ENCODE data around the gene NLN. TPM values are rescaled to one million over a fixed set of nuclear protein-coding genes. Genes with fewer than 3 reads are reported as not detected.
A peak's percentile ranks its signal among the peaks of the same experiment; 100 is the strongest.

Gene NLN
- total and polyA plus RNA-seq, 2 of the 13 experiments (the other 11 are each of a cell fraction or from before 2014, with no cell fraction given) = 11.9 to 36.7 TPM

- TF ChIP-seq HNRNPK (IDR thresholded peaks at IDR 0.05; ENCODE audit: low read depth, low read length, poor library complexity, severe bottlenecking) = no peak
- no peak for TF ChIP-seq NFE2 (CRISPR knock-in tag; IDR thresholded peaks at IDR 0.05)
- TF ChIP-seq ZNF652 (CRISPR knock-in tag; IDR thresholded peaks at IDR 0.05; ENCODE audit: borderline replicate concordance, low read depth) = peak; percentile 84
- no peak for TF ChIP-seq GMEB2 (CRISPR knock-in tag; IDR thresholded peaks at IDR 0.05; ENCODE audit: low read depth)
- TF ChIP-seq SMYD3 (CRISPR knock-in tag; IDR thresholded peaks at IDR 0.05) = no peak
- peak; percentile 42 for TF ChIP-seq PAXIP1 (CRISPR knock-in tag; conservative IDR thresholded peaks at IDR 0.05)
- TF ChIP-seq RBM22 (optimal IDR thresholded peaks at IDR 0.05; ENCODE audit: low read length) = no peak
- no peak for TF ChIP-seq ZZZ3 (CRISPR knock-in tag; IDR thresholded peaks at IDR 0.05; ENCODE audit: borderline replicate concordance)
- no peak for TF ChIP-seq ZNF564 (CRISPR knock-in tag; IDR thresholded peaks at IDR 0.05)
- TF ChIP-seq IKZF4 (CRISPR knock-in tag; IDR thresholded peaks at IDR 0.05; ENCODE audit: borderline replicate concordance, low read depth, not compliant biosample characterization) = no peak
- no peak for TF ChIP-seq SKIL (CRISPR knock-in tag; IDR thresholded peaks at IDR 0.05; ENCODE audit: borderline replicate concordance)
- TF ChIP-seq SOX13 (IDR thresholded peaks at IDR 0.05) = no peak
- peak in 1 of 2 experiments; percentile 60; a peak in 1 of 4 replicates for TF ChIP-seq SOX13 (CRISPR knock-in tag; conservative IDR thresholded peaks at IDR 0.05 in 1 of 2, IDR thresholded peaks at IDR 0.05 in 1 of 2)
- no peak for TF ChIP-seq RXRB (CRISPR knock-in tag; IDR thresholded peaks at IDR 0.05; ENCODE audit: borderline replicate concordance)
- no peak for TF ChIP-seq UBTF (CRISPR knock-in tag; IDR thresholded peaks at IDR 0.05)
- no peak for TF ChIP-seq MATR3 (CRISPR knock-in tag; IDR thresholded peaks at IDR 0.05)
Observed at GRCh38 chr5:65818592-65818991, 96.6 kb downstream of the NLN start (continued).

Measured in HepG2 (cell line).